Esophagus muscularis mucosa (tissue), 4 donors: ENCODE results near the gene EMILIN3. TPM values are rescaled to one million over a fixed set of nuclear protein-coding genes. Genes with fewer than 3 reads are reported as not detected.

ENCODE experiments used
- DNase-seq: peaks from one replicate; pipeline ENCODE4 v3.0.0-alpha.2; 2017; ENCODE audit errors: extremely low spot score
- H3K27ac ChIP-seq, 4 donors: fragments of 200-600 bp; sonication (generic); replicated peaks in 1 of 4; 1 replicate in 3 of 4; 2 replicates in 1 of 4; pipeline ENCODE4 v1.5.1; 2016 to 2019; ENCODE audit warnings: mild to moderate bottlenecking in 1 of 4
- H3K27me3 ChIP-seq, 4 donors: fragments of 200-600 bp; sonication (generic); one replicate each; pipeline versions ENCODE4 v1.5.1 to v1.6.0; 2016 to 2019
- H3K36me3 ChIP-seq, 4 donors: fragments of 200-600 bp; sonication (generic); one replicate each; pipeline ENCODE4 v1.5.1; 2016 to 2019
- H3K4me1 ChIP-seq, 4 donors: fragments of 200-600 bp; sonication (generic); one replicate each; pipeline ENCODE4 v1.5.1; 2016 to 2019
- H3K4me3 ChIP-seq, 4 donors: fragments of 200-600 bp; sonication (generic); 1 replicate in 2 of 4; 2 replicates in 2 of 4; pipeline ENCODE4 v1.5.1; 2016 to 2019; ENCODE audit warnings: mild to moderate bottlenecking in 4 of 4, moderate library complexity in 1 of 4
- H3K9me3 ChIP-seq, 4 donors: fragments of 200-600 bp; sonication (generic); 1 replicate in 3 of 4; 2 replicates in 1 of 4; pipeline ENCODE4 v1.5.1; 2016 to 2019
- EP300 ChIP-seq: sonication (generic); formaldehyde crosslinking; IDR thresholded peaks from one replicate; pipeline ENCODE4 v1.6.1; 2017; ENCODE audit warnings: antibody characterized with exemption
- POLR2A ChIP-seq: fragments of 450-650 bp; IDR thresholded peaks from one replicate; pipeline ENCODE4 v1.6.1; 2017; ENCODE audit warnings: antibody characterized with exemption, moderate library complexity, mild to moderate bottlenecking, low read depth
- POLR2AphosphoS5 ChIP-seq, 2 donors: sonication (generic); formaldehyde crosslinking; IDR thresholded peaks; one replicate each; pipeline ENCODE4 v1.6.1; 2017; ENCODE audit warnings: antibody characterized with exemption in 2 of 2
- WGBS: methylation state at CpG from one replicate; pipeline ENCODE4 v1.1.5; 2018; 5-methylcytosine and 5-hydroxymethylcytosine counted together
- intact Hi-C: fragments of 100-400 bp; cut with DNase I; formaldehyde crosslinking; loops from one replicate; pipeline ENCODE4 v1.15.1; 2023
- total RNA-seq, 4 donors: library from RNA; depleted of rRNA; stranded (reverse); fragments of >200 nt; gene quantifications; one replicate each; pipeline versions ENCODE4 v1.1.0 to v1.2.1, GENCODE V29; 2016
- TF ChIP-seq, protein P1 (sequence below), 3 experiments: fragments of 200-600 bp in 2 of 3; fragments of 450-650 bp in 1 of 3; sonication (generic) in 2 of 3; IDR thresholded peaks; one replicate each; pipeline ENCODE4 v1.5.1; 2017 to 2019; ENCODE audit warnings: antibody characterized with exemption in 3 of 3, mild to moderate bottlenecking in 2 of 3, moderate library complexity in 1 of 3

Gene EMILIN3
- total RNA-seq, 4 donors from 2014 or later: 0.83 to 5.6 (median 4.5) TPM

DNA sequence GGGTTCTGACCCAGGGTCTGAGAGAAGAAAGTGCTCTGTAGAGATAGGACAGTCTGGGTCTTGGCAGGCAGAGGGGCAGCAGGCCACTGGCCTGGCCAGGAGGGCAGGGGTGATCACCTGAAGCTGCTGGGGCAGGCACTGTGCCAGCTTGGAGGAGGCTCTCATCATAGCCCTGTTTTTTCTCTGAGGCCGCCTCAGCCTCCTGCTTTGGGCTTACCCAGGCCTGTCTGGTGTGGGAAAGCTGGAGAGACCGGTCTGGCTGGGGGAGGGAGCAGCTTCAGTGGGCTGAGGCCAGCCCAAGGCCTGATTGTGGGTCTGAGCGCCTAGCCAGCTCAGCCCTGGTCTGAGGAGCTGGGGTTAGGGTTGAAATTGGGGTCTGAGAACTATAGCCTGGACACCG lies 22.1 kb downstream of the EMILIN3 start:
- Histone ChIP-seq H3K9me3 (no peaks in the 10 kb centered on the region), H3K4me3 (no peak overlapping the region), H3K36me3 (peaks cover 3 to 43% (median 22%) of the 10 kb centered on the region in 4 donors), H3K27me3 (no peaks in the 10 kb centered on the region), H3K27ac (no peak overlapping the region), H3K4me1 (peaks cover 15 to 34% (median 25%) of the 10 kb centered on the region in 4 donors)
- intact Hi-C loops: loop anchor here (5.0 to 10.0 kb wide), 3 partner anchors 63 to 380 kb away; partner anchors contain the start of gene PLCG1
- WGBS: 94% methylated on average over 4 of the region's 4 CpGs
- DNase-seq: no peak
- TF ChIP-seq, protein P1, sequence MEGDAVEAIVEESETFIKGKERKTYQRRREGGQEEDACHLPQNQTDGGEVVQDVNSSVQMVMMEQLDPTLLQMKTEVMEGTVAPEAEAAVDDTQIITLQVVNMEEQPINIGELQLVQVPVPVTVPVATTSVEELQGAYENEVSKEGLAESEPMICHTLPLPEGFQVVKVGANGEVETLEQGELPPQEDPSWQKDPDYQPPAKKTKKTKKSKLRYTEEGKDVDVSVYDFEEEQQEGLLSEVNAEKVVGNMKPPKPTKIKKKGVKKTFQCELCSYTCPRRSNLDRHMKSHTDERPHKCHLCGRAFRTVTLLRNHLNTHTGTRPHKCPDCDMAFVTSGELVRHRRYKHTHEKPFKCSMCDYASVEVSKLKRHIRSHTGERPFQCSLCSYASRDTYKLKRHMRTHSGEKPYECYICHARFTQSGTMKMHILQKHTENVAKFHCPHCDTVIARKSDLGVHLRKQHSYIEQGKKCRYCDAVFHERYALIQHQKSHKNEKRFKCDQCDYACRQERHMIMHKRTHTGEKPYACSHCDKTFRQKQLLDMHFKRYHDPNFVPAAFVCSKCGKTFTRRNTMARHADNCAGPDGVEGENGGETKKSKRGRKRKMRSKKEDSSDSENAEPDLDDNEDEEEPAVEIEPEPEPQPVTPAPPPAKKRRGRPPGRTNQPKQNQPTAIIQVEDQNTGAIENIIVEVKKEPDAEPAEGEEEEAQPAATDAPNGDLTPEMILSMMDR (IDR thresholded peaks at IDR 0.05): no peak
- no peak for TF ChIP-seq POLR2A
- no peak for TF ChIP-seq EP300
- TF ChIP-seq POLR2AphosphoS5 (IDR thresholded peaks at IDR 0.05): no peak

DNA sequence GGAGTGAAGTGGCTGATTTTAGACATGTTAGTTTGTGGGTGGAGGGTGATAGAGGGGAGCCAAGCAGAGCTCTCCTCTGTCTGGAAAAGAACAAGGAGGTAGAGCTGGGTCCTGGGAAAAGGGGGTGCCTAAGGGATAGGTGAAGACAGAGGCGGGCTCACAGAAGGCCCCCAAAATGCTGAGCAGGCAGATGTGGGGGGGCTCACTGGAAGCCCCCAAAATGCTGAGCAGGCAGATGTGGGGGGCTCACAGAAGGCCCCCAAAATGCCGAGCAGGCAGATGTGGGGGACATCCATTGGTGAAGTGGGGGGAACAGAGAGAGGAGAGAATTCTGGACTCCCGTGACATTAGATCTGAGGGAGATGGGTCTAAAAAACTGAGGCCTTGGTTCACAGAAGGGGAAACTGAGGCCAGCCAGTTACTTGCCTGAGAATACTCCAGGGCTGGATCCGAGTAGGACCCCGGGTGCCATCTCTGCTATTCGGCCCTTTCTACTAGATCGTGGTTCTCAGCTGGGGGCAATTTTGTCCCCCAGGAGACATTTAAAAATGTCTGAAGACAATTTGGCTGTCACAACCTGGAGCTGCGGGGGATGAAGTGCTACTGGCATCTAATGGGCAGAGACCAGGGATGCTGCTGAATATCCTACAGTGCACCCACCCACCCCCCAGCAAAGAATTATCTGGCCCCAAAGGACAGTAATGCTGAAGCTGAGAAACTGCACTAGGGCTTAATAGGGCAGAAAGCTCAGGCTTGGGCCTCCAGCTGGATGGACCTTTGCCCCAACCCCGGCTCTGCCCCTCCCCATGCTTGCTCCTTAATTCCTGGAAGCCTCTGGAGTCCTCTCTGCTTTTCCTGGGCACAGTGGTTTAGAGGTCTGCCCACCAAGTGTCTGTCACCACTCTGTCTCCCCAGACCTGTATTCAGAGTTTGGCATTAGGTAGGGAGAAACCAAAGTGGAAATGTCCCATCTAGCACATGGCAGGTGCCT lies 23.8 kb downstream of the EMILIN3 start:
- no peak for DNase-seq
- TF ChIP-seq POLR2A: no peak
- TF ChIP-seq, protein P1 (IDR thresholded peaks at IDR 0.05): no peak
- TF ChIP-seq EP300: no peak
- TF ChIP-seq POLR2AphosphoS5 (IDR thresholded peaks at IDR 0.05): no peak
- Histone ChIP-seq H3K4me3 (no peak overlapping the region), H3K27me3 (no peaks in the 10 kb centered on the region), H3K9me3 (no peaks in the 10 kb centered on the region), H3K27ac (peak overlapping the region in 1 of 4 donors; percentile 79), H3K36me3 (peaks cover 0 to 26% (median 11%) of the 10 kb centered on the region in 4 donors), H3K4me1 (peaks cover 15 to 40% (median 29%) of the 10 kb centered on the region in 4 donors)
- 95% methylated on average over 8 of the region's 9 CpGs for WGBS
- intact Hi-C loops: loop anchor here (5.0 to 10.0 kb wide), 3 partner anchors 65 to 378 kb away; partner anchors contain the start of gene PLCG1

DNA sequence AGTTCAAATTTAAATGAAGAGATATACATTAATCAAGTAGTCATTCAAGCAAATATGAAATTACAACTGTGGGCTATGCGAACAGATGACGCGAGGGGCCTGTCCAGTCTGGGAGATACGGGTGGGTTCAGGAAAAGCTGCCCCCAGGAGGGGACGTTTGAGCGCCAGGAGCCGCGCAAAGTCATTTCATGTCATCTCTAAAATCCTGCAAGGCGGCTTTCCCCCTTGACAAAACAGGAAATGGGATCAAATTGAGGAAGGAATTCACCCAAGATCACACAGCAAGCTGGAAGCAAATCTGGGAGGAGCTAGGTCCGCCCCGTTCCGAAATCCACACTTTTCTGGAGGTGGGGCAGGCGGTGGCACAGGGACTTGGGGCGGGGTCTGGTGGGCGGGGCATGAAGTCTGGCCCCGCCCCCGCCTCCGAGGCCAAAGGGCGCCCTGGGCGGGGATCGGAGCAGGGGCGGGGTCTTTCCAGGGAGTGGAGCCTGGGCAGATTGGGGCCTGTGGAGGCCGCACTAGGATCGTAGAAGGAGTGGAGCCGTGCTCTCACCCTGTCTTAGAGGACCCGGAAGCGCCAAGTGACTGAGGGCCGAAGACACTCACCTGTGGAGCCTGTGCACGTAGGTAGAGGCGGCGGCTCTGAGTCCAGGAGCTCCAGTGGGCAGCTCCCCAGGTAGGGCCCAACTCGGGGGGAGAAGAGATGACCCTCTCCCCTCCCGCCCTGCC lies 26.1 kb downstream of the EMILIN3 start, which contains the start of gene LPIN3:
TSS of gene LPIN3 (plus strand) at position 495 of the 729 bp plus-strand sequence. CDS start 4,983 bp downstream, outside the sequence.
- H3K4me1 ChIP-seq: peaks cover 16 to 41% (median 30%) of the 10 kb centered on the region in 4 donors
- H3K36me3 ChIP-seq: peaks cover 0 to 5% (median 2%) of the 10 kb centered on the region in 4 donors
- peak within 1 kb of the TSS; percentile 74 to 82 (median 78) for H3K27ac ChIP-seq
- DNase-seq: peak; percentile 96
- no peaks in the 10 kb centered on the region for H3K9me3 ChIP-seq
- TF ChIP-seq EP300 (no peak), POLR2AphosphoS5 (IDR thresholded peaks at IDR 0.05) (peak in 1 of 2 donors; percentile 59), POLR2A (no peak)
- TF ChIP-seq, protein P1 (IDR thresholded peaks at IDR 0.05): peak in 1 of 3 experiments; percentile 14
- H3K4me3 ChIP-seq: peak within 1 kb of the TSS; percentile 46 to 60 (median 46)
- no peaks in the 10 kb centered on the region for H3K27me3 ChIP-seq
- intact Hi-C loops: loop anchor here (5.0 to 10.0 kb wide), 3 partner anchors 67 to 376 kb away; partner anchors contain the start of gene PLCG1
- WGBS: 27% methylated on average over 21 of the region's 33 CpGs

DNA sequence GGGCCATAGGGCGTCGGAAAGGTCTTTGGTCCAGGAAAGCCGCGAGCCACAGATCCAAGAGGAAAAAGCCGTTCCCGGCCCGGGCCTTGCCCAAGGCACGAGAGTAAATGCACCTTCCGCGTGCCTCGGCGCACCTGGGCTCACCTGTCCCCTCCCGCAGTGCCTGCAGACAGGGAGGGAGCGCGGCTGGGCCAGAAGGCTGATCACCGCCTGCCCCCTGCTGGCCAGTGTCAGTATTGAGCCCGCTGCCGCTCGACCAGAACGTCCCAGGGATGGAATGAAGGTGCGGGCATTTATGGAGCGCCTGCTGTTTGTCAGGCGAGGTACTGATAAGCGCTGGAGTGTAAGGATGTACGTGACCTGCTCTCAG lies 26.7 kb downstream of the EMILIN3 start:
- DNase-seq: peak; percentile 96
- H3K36me3 ChIP-seq: no peaks in the 10 kb centered on the region
- peak overlapping the region; percentile 74 to 82 (median 78) for H3K27ac ChIP-seq
- TF ChIP-seq POLR2AphosphoS5 (IDR thresholded peaks at IDR 0.05) (peak in 1 of 2 donors; percentile 59), EP300 (no peak)
- TF ChIP-seq, protein P1 (IDR thresholded peaks at IDR 0.05): peak in 2 of 3 experiments; percentile 99
- no peaks in the 10 kb centered on the region for H3K27me3 ChIP-seq
- peaks cover 22 to 46% (median 35%) of the 10 kb centered on the region in 4 donors for H3K4me1 ChIP-seq
- H3K4me3 ChIP-seq: peak overlapping the region; percentile 46 to 60 (median 46)
- 13% methylated on average over 17 of the region's 25 CpGs for WGBS
- no peaks in the 10 kb centered on the region for H3K9me3 ChIP-seq
- intact Hi-C loops: loop anchor here (2.0 to 10.0 kb wide), 5 partner anchors 67 to 375 kb away; partner anchors contain the start of gene PLCG1
